Upper lobe of right lung (tissue), 1 donor: ENCODE results near the gene ADH5. TPM values are rescaled to one million over a fixed set of nuclear protein-coding genes. Genes with fewer than 3 reads are reported as not detected.

Experiments
- ATAC-seq: fragments of 200-7000 bp; cut with Tn5 transposase; one replicate; pipeline ENCODE4 v1.9.1; 2020; ENCODE audit warnings: mild to moderate bottlenecking, moderate library complexity
- DNase-seq: peaks from one replicate; pipeline ENCODE4 v3.0.0-alpha.2; 2020
- H3K27ac ChIP-seq: fragments of 200-600 bp; one replicate; pipeline ENCODE4 v1.8.0; 2022
- H3K27me3 ChIP-seq: fragments of 200-600 bp; one replicate; pipeline ENCODE4 v1.8.0; 2022; ENCODE audit warnings: mild to moderate bottlenecking
- H3K36me3 ChIP-seq: fragments of 200-600 bp; one replicate; pipeline ENCODE4 v1.8.0; 2022
- H3K4me1 ChIP-seq: fragments of 200-600 bp; one replicate; pipeline ENCODE4 v1.8.0; 2022
- H3K4me3 ChIP-seq: fragments of 200-600 bp; one replicate; pipeline ENCODE4 v1.8.0; 2022; ENCODE audit warnings: mild to moderate bottlenecking
- H3K9me3 ChIP-seq: fragments of 200-600 bp; one replicate; pipeline ENCODE4 v1.8.0; 2022
- CTCF ChIP-seq: fragments of 200-600 bp; IDR thresholded peaks from one replicate; pipeline ENCODE4 v1.8.0; 2022; ENCODE audit warnings: antibody characterized with exemption
- intact Hi-C: fragments of 100-400 bp; cut with DNase I; formaldehyde crosslinking; loops from one replicate; pipeline ENCODE4 v1.11.0; 2022
- total RNA-seq: library from RNA; stranded (reverse); fragmentation: NEBNext Ultra II Directional; extraction: Animal tissue kit (Norgen Biotek cat#: 25700); gene quantifications from one replicate; pipeline ENCODE4 v1.2.1, GENCODE V29; 2021
- donor health status: DM: no; HTN: yes; CAD: no; lungs with severe emphysema.

The ADH5 gene
- total RNA-seq, 1 donor from 2014 or later = 166 TPM

- no peak for ATAC-seq
- intact Hi-C loops = no loop called here
- Histone ChIP-seq H3K27me3 (no peaks in the 10 kb centered on the region), H3K36me3 (peaks cover 28% of the 10 kb centered on the region), H3K4me3 (no peak overlapping the region), H3K4me1 (no peaks in the 10 kb centered on the region), H3K9me3 (no peaks in the 10 kb centered on the region), H3K27ac (no peak overlapping the region)
- no peak for TF ChIP-seq CTCF
- DNase-seq = no peak
Observed at GRCh38 chr4:99059550-99059949, 29.0 kb downstream of the ADH5 start.

GRCh38 chr4:99058228-99058627, 30.4 kb downstream of the ADH5 start:
- ATAC-seq (no peak), DNase-seq (no peak)
- TF ChIP-seq CTCF = no peak
- H3K4me3 ChIP-seq = no peak overlapping the region
- H3K27ac ChIP-seq = no peak overlapping the region
- H3K9me3 ChIP-seq = no peaks in the 10 kb centered on the region
- H3K36me3 ChIP-seq = peaks cover 28% of the 10 kb centered on the region
- no peaks in the 10 kb centered on the region for H3K4me1 ChIP-seq
- intact Hi-C loops = no loop called here
- H3K27me3 ChIP-seq = no peaks in the 10 kb centered on the region

GRCh38 chr4:99054428-99054994, 34.1 kb downstream of the ADH5 start:
- DNase-seq (no peak), ATAC-seq (peak; percentile 32)
- H3K9me3 ChIP-seq = no peaks in the 10 kb centered on the region
- H3K27ac ChIP-seq = no peak overlapping the region
- peaks cover 22% of the 10 kb centered on the region for H3K36me3 ChIP-seq
- no peaks in the 10 kb centered on the region for H3K4me1 ChIP-seq
- no peak for TF ChIP-seq CTCF
- intact Hi-C loops = no loop called here
- H3K27me3 ChIP-seq = no peaks in the 10 kb centered on the region
- H3K4me3 ChIP-seq = no peak overlapping the region

GRCh38 chr4:99052902-99053301, 35.7 kb downstream of the ADH5 start:
- ATAC-seq = no peak
- TF ChIP-seq CTCF = no peak

GRCh38 chr4:99047710-99048109, 40.9 kb downstream of the ADH5 start:
- Histone ChIP-seq H3K4me1 (no peaks in the 10 kb centered on the region), H3K9me3 (no peaks in the 10 kb centered on the region), H3K27ac (no peak overlapping the region), H3K4me3 (no peak overlapping the region), H3K27me3 (no peaks in the 10 kb centered on the region), H3K36me3 (peaks cover 24% of the 10 kb centered on the region)
- ATAC-seq = no peak
- intact Hi-C loops = no loop called here
- no peak for TF ChIP-seq CTCF
- DNase-seq = no peak

More at GRCh38 chr4:99052902-99053301, 35.7 kb downstream of the ADH5 start:
- intact Hi-C loops = no loop called here
- Histone ChIP-seq H3K4me3 (no peak overlapping the region), H3K4me1 (no peaks in the 10 kb centered on the region), H3K9me3 (no peaks in the 10 kb centered on the region), H3K27ac (no peak overlapping the region), H3K36me3 (peaks cover 26% of the 10 kb centered on the region), H3K27me3 (no peaks in the 10 kb centered on the region)
- no peak for DNase-seq

- TF ChIP-seq CTCF = no peak
- no peaks in the 10 kb centered on the region for H3K9me3 ChIP-seq
- H3K27me3 ChIP-seq = no peaks in the 10 kb centered on the region
- H3K4me3 ChIP-seq = no peak overlapping the region
- no peak overlapping the region for H3K27ac ChIP-seq
- peaks cover 7% of the 10 kb centered on the region for H3K36me3 ChIP-seq
- no peaks in the 10 kb centered on the region for H3K4me1 ChIP-seq
- ATAC-seq = no peak
- intact Hi-C loops = no loop called here
- no peak for DNase-seq
Observed at GRCh38 chr4:99043346-99043745, 45.2 kb downstream of the ADH5 start.
